HG03103 (cell line): ENCODE data around the gene KCNG2.

Source experiments
- ATAC-seq: cut with Tn5 transposase; IDR thresholded peaks from one replicate; pipeline ENCODE4 v1.9.1; 2021; ENCODE audit warnings: low read depth; ENCODE audit not compliant: unreplicated experiment

Gene KCNG2

GRCh38 chr18:79901665-79902064 lies 103.9 kb downstream of the KCNG2 start:
- ATAC-seq = no peak

GRCh38 chr18:79902075-79902474 lies 104.3 kb downstream of the KCNG2 start:
- ATAC-seq = no peak

GRCh38 chr18:79902640-79903039 lies 104.9 kb downstream of the KCNG2 start:
- ATAC-seq = no peak

- no peak for ATAC-seq
These were observed 105.4 kb downstream of the KCNG2 start for GRCh38 chr18:79903071-79903635.

DNA sequence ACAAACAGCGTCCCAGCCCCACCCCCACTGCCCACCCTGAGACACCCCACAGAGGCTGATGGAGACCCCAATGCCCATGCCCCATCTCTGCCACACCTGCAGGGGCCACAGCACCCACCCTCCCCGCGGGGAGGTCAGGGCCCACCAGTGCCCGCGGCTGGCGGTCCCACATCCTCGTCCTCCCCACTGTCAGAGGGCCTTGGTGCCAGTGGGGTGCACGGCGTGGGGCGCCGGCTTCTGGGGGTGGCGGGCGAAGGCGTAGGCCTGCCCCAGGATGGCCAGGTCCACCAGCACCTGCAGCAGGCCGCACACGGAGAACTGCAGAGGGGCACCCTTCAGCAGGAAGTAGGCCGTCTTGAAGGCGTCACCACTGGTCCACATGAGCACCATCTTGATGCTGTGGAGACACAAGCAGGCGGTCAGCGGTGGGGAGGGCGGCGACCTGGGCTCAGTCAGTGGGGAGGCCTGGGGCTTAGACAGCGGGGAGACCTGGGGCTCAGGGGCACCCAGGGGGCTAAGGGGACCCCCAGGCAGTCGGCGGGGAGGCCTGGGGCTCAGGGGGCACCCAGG lies 106.1 kb downstream of the KCNG2 start:
- ATAC-seq = no peak

DNA sequence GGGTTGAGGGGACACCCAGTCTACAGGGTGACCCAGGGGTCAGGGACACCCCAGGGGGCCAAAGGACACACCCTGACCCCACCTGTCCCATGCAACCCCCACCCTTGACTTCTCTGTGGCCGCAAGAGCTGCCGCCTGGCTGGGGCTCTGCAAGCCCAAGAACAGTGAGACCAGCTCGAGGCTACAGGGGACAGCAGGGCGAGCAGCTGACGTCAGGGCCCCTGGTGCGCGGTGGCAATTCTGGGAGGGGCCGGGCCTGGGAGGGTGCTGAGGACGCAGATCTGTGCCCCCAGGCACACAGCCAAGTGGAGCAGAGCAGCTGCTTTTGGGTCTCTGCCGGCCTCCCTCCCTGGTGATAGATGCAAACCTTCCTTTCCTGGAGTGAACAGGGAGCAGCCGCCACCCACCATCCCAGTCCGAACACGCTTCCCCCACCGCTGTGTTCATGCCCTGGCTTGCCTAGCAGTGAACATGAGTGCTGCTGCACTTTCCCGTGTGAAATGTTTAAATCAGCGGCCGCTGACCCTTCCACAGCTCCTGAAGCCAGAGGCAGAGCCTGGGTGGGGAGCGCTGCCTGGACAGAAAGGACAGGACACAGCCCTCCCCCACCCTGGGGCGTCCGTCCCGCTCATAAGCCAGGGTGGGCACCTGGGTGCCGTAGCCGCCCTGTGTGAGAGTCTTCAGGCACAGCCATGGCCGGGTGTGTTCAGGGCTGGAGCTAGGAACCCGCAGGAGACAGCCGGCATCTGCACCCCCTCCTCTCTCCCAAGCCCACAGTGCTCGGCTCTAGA lies 106.8 kb downstream of the KCNG2 start:
- no peak for ATAC-seq

DNA sequence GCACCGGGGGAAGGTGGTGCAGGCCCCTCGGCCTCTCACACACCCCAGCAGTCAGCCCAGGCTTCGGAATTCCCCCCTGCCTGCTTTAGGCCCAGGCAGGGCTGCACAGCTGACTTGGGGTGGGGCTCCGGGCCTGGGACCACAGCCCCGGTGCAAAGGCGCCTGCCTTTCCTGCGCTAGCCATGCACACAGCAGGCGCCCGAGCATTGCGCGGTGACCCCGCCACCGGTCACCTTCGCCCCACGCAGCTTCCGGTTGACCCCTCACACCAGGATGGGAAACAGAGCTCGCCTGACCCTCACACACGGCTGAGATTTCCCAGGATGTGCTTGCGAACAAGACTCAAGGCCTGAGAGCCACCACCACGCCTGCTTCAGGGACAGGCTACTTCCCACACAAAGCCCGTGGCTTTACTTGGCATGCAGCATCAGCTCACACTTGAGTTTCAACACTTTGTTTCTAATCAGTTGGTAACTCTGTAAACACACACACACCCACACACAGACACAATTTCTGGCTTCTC lies 107.7 kb downstream of the KCNG2 start:
- ATAC-seq = no peak

DNA sequence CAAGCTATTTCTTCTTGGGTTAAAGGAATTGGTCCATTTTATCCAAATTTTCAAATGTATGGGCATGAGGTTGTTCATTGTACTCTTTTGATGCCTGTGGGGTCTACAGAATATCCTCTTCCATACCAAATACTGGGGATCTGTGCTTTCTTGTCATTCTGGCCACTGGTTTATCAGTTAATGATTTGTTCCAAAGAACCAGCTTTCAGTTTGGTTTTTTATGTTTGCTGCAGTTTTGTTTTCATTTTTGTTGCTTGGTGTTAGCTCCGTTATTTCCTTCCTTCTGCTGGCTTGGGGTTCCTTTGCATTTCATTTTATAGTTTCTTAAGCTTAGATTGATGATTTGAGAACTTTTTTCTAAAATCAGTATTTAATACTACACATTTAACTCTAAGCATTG lies 108.3 kb downstream of the KCNG2 start:
- no peak for ATAC-seq

- ATAC-seq = no peak
These were observed 109.0 kb downstream of the KCNG2 start for GRCh38 chr18:79906706-79907105.

DNA sequence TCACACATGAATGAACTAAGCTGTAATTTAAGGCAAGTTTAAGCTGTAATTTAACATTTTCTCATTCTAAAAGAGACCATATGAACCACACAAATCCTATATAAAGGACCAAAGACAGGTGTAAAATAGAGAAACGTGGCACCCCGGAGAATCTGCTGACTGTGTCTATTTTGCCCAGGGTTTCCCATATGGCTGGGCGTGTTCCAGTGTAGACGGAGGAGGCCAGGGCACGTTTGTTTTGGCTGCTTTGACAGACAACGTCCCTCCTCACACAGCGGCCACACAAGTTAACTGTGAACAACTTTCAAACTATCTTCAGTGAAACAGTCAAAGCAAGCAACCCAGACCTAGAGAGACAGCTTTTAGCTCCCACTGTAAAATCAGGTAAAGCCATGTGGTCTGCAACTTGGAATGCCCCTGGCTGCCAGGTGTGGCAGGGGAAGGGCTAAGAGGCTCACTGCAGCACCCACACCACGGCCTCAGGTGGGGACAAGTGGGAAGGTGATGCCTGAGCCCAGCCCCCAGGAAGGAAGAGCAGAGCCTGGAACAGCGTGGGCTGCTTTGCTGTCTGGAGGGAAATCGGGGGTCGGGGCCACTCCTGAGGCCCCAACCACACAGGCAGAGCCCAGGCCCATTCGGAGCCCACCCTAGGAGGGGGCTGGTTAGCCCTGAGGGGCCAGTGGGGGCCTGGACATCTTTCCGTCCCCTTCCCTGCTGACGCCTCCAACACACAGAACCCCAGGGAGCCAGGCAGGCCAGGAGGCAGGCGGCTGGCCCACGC lies 113.0 kb downstream of the KCNG2 start:
- no peak for ATAC-seq

DNA sequence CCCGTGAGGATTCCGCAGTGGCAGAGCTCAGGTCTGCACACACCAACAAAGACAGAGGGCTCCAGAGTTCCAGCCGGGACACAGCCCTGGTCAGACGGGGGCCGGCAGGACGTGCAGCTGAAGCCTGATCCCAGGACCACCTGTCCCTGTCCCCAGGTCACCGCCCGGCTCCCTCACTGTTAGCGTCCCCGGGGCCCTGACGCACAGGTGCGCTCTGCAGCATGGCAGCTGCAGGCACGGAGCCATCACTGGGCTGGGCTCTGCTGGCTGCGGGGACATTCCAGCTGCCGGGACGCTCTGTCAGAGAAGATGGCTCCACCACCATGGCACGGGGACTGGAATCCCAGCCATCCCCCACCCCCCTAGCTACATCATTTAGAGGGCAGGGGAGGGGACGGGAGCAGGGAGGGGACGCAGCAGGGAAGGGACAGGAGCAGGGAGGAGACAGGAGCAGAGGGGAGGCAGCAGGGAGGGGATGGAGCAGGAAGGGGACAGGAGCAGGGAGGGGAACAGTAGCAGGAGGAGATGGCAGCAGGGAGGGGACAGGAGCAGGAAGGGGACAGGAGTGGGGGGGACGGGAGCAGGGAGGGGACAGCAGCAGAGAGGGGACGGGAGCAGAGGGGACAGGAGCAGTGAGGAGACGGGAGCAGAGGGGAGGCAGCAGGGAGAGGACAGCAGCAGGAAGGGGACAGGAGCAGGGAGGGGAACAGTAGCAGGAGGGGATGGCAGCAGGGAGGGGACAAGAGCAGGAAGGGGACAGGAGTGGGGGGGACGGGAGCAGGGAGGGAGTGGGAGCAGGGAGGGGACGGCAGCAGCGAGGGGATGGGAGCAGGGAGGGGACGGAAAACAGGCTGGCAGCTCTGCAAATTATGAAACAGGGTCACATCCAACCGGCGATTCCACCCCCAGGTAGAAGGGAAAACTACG lies 113.9 kb downstream of the KCNG2 start:
- ATAC-seq = no peak

DNA sequence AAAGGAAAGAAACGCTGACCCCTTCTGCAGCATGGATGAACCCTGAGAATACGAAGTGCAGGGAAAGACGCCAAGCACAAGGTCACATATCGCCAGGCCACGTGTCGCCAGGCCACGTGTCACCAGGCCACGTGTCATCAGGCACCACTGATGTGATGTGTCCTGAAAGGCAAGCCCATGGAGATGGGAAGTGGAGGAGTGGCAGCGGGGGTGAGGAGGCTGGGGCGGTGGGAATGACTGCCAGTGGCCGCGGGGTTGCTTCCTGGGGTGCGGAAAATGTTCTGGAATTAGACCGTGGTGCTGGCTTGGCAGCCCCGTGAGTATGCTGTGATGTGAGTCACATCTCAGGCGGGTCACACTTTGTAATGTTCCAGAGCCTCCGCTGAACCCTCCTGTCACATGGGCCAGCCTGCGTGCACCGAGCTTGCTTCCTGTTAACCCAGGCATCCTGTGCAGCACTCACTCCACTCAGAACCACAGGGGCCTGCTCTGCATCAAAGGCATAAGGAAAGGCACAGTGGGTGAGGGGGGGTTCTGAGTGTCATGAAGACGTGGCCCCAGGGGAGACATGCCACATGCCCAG lies 114.8 kb downstream of the KCNG2 start:
- no peak for ATAC-seq

DNA sequence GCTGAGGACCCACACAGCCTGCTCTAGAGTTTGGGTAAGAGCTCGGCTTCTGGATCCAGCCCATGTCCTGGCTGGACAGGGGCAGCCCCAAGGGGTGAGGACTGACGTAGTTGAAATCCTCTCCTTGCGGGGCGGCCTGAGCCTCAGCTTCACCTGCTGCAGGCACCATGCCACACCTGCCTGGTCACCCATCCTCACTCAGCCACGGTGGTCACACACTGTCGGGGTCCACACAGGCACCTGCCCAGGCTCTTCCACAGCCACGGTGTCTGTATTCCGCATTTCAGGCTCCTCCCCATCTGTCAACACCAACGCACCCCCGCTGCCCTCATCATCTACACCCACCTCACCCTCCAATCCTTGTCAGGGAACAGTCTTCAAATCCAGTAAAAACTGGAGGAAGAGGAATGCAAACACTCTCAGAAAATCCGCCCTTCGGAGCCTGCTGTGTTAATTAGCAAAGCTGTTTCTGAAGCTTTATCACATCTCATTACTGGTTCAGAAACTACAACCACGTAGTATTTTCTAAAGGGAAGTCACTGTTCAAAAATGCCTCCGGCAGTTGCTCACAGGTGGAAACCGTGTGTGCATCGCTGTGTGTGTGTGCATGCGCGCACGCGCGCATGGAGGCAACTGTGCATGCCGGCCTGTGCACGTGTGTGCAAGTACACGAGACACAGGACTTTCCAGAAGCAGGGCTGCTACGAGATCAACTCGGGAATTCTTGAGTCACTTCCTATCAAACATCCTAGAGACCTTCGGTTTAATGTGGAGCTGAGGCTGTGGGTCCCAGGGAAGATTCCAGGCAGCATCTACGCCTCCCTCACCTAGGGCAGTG lies 115.5 kb downstream of the KCNG2 start:
- ATAC-seq = no peak

DNA sequence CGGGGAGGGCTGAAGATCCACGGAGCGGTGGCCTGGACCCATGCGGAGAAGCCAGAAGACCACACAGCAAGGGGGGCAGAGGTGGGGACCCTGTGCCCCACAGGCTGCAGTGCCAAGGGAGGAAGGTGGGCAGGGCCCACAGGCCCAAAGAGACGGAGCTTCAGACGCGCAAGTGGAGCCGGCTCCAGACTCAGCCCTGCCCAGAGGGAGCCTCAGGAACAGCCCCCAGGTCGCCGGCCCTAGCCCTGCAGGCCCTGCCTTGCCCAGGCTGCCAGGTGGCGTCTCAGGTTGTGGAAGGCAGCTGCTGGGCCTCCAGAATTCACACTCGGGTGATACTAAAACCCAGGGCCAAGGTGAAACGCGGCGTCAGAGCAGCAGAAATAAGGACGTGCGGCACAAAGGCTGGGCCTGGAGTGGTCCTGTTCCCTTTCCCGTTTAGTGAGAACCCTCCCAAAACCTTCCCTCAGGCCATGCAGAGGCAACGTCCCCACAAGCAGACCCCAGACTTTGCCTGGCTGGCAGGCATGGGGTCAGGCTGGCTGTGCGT lies 116.9 kb downstream of the KCNG2 start:
- ATAC-seq = no peak

- no peak for ATAC-seq
These were observed 117.7 kb downstream of the KCNG2 start for GRCh38 chr18:79915161-79916127.

DNA sequence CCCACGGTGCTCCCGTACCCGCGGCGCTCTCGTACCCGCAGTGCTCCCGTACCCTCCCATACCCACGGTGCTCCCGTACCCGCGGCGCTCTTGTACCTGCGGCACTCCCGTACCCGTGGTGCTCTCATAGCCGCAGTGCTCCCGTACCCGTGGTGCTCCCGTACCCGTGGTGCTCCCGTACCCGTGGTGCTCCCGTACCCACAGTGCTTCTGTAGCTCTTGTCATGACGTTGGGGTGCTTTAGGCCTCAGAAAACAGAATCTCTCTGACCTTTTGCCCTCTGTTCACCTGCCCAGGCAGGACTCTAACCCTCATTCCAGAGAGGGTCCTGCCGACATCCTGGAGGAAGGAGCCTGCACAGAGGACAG lies 118.4 kb downstream of the KCNG2 start:
- no peak for ATAC-seq

- ATAC-seq = no peak
These were observed 118.9 kb downstream of the KCNG2 start for GRCh38 chr18:79916546-79917168.
